ENCODE measurements around the gene SMTN.

The SMTN gene

GRCh38 chr22:31049815-31050420, 31.2 kb upstream of the SMTN start:
- no peak for TF ChIP-seq REST (IDR thresholded peaks at IDR 0.05; ENCODE audit: insufficient replicate concordance, low read depth)
- TF ChIP-seq SPI1 (IDR thresholded peaks at IDR 0.05; ENCODE audit: borderline replicate concordance, low read depth): no peak
- TF ChIP-seq CTCF (IDR thresholded peaks at IDR 0.05; ENCODE audit: insufficient read depth, low read length): no peak
- TF ChIP-seq POLR2AphosphoS5 (IDR thresholded peaks at IDR 0.05; ENCODE audit: low read depth): no peak
- no peak for TF ChIP-seq GABPA (IDR thresholded peaks at IDR 0.05; ENCODE audit: low read depth)

GRCh38 chr22:31055117-31055634, 25.9 kb upstream of the SMTN start:
- Histone ChIP-seq H3K27ac (replicated peaks) (no peak overlapping the region), H3K27me3 (ENCODE audit: insufficient read depth, poor library complexity, severe bottlenecking) (no peaks in the 10 kb centered on the region), H3K4me3 (replicated peaks; ENCODE audit: insufficient read depth, low read length) (no peak overlapping the region)
- no peak for TF ChIP-seq SPI1 (IDR thresholded peaks at IDR 0.05; ENCODE audit: borderline replicate concordance, low read depth)
- TF ChIP-seq POLR2AphosphoS5 (IDR thresholded peaks at IDR 0.05; ENCODE audit: low read depth): no peak
- TF ChIP-seq REST (IDR thresholded peaks at IDR 0.05; ENCODE audit: insufficient replicate concordance, low read depth): no peak
- TF ChIP-seq GABPA (IDR thresholded peaks at IDR 0.05; ENCODE audit: low read depth): no peak
- TF ChIP-seq CTCF (IDR thresholded peaks at IDR 0.05; ENCODE audit: insufficient read depth, low read length): no peak
- DNase-seq (ENCODE audit: low read depth in 1 of 2, low spot score in 1 of 2): no peak

More at GRCh38 chr22:31049815-31050420, 31.2 kb upstream of the SMTN start:
- Histone ChIP-seq H3K27ac (replicated peaks) (no peak overlapping the region), H3K4me3 (replicated peaks; ENCODE audit: insufficient read depth, low read length) (no peak overlapping the region), H3K27me3 (ENCODE audit: insufficient read depth, poor library complexity, severe bottlenecking) (no peaks in the 10 kb centered on the region)
- DNase-seq (ENCODE audit: low read depth in 1 of 2, low spot score in 1 of 2): no peak

- TF ChIP-seq POLR2AphosphoS5 (IDR thresholded peaks at IDR 0.05; ENCODE audit: low read depth) (no peak), GABPA (IDR thresholded peaks at IDR 0.05; ENCODE audit: low read depth) (no peak), CTCF (IDR thresholded peaks at IDR 0.05; ENCODE audit: insufficient read depth, low read length) (no peak), REST (IDR thresholded peaks at IDR 0.05; ENCODE audit: insufficient replicate concordance, low read depth) (no peak), SPI1 (IDR thresholded peaks at IDR 0.05; ENCODE audit: borderline replicate concordance, low read depth) (no peak)
- H3K4me3 ChIP-seq (replicated peaks; ENCODE audit: insufficient read depth, low read length): no peak overlapping the region
- H3K27me3 ChIP-seq (ENCODE audit: insufficient read depth, poor library complexity, severe bottlenecking): no peaks in the 10 kb centered on the region
- no peak overlapping the region for H3K27ac ChIP-seq (replicated peaks)
- DNase-seq (ENCODE audit: low read depth in 1 of 2, low spot score in 1 of 2): no peak
Measured at GRCh38 chr22:31055635-31056159, 25.4 kb upstream of the SMTN start.

Data from HL-60 (cell line).